ENCODE results near the gene VGLL2. TPM values are rescaled to one million over a fixed set of nuclear protein-coding genes. Genes with fewer than 3 reads are reported as not detected.

The VGLL2 gene
- total RNA-seq, 1 experiment from 2014 or later: not detected

DNA sequence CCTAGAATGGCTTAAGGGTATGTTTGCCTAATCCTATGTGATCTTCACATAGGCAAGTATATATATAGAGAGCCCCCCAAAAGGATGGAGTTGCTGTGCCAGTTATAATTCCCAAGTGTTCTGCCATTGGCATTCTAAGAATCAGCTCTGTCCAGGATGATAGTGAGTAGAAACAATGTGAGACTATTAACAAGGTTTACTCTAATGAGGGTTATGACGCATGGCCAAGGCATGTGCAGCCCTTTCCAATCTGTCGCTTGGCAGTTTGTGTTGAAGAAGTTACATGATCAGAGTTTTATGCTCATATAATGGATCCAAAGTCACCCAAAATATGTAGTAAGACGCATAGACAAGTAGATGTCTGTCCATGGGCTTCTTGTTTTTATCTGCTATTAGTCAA is 33.6 kb downstream of the VGLL2 start (continued):
- TF ChIP-seq, protein P1, sequence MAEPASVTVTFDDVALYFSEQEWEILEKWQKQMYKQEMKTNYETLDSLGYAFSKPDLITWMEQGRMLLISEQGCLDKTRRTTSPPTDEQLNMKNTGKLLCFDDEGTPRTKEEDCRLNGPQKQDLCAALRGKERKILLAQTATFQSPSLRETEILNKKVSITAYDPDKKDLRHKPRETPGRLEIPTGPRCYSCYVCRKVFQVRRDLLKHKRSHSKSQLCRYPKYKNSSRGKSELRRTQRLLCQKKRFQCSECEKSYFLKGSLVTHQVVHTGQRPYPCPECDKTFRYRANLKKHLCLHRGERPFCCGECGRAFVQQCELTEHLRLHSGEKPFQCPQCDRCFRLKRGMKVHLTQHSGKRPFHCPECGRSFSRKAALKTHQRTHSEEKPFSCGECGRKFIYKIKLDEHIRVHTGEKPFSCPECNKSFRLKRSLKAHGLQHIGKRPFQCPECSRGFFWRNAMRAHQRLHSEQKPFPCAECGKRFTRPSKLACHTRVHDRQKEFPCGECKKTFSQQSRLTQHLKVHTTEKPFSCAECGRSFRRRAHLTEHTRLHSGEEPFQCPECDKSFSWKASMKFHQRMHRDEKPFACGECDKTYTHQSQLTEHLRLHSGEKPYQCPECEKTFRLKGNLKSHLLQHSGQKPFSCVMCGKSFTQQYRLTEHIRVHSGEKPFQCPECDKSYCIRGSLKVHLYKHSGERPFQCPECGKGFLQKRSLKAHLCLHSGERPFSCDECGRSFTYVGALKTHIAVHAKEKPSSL (CRISPR knock-in tag; conservative IDR thresholded peaks at IDR 0.05): no peak
- no peak for TF ChIP-seq FOXJ3 (CRISPR knock-in tag; IDR thresholded peaks at IDR 0.05; ENCODE audit: borderline replicate concordance)
- TF ChIP-seq, protein P2, sequence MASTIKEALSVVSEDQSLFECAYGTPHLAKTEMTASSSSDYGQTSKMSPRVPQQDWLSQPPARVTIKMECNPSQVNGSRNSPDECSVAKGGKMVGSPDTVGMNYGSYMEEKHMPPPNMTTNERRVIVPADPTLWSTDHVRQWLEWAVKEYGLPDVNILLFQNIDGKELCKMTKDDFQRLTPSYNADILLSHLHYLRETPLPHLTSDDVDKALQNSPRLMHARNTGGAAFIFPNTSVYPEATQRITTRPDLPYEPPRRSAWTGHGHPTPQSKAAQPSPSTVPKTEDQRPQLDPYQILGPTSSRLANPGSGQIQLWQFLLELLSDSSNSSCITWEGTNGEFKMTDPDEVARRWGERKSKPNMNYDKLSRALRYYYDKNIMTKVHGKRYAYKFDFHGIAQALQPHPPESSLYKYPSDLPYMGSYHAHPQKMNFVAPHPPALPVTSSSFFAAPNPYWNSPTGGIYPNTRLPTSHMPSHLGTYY (CRISPR knock-in tag; IDR thresholded peaks at IDR 0.05): no peak

DNA sequence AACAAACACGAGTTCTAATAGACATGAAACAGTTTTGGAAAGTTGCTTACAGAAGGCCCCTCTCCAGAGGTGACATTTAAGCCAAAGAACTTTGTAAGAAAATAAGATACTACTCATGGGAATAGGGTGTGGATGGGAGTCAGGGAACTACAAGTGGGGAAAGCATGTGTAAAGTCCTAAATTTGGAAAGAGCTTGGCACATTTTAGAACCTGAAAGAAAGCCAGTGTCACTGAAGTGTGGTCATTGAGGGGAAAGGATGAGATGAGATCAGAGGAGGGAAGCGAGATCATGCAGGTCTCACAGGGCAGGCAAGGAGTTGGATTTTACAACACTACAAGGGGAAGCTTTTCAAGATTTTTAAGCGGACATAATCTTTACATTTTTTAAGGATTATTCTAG is 38.0 kb downstream of the VGLL2 start:
- TF ChIP-seq, protein P3, sequence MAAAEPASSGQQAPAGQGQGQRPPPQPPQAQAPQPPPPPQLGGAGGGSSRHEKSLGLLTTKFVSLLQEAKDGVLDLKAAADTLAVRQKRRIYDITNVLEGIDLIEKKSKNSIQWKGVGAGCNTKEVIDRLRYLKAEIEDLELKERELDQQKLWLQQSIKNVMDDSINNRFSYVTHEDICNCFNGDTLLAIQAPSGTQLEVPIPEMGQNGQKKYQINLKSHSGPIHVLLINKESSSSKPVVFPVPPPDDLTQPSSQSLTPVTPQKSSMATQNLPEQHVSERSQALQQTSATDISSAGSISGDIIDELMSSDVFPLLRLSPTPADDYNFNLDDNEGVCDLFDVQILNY (CRISPR knock-in tag; IDR thresholded peaks at IDR 0.05): no peak
- TF ChIP-seq, protein P4, sequence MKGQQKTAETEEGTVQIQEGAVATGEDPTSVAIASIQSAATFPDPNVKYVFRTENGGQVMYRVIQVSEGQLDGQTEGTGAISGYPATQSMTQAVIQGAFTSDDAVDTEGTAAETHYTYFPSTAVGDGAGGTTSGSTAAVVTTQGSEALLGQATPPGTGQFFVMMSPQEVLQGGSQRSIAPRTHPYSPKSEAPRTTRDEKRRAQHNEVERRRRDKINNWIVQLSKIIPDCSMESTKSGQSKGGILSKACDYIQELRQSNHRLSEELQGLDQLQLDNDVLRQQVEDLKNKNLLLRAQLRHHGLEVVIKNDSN (CRISPR knock-in tag; IDR thresholded peaks at IDR 0.05): no peak
- no peak for TF ChIP-seq ZNF423 (CRISPR knock-in tag; IDR thresholded peaks at IDR 0.05)
- no peak for TF ChIP-seq TEAD1 (CRISPR knock-in tag; IDR thresholded peaks at IDR 0.05)
- no peak for TF ChIP-seq NFE2L1 (CRISPR knock-in tag; IDR thresholded peaks at IDR 0.05)
- TF ChIP-seq JUN (CRISPR knock-in tag; IDR thresholded peaks at IDR 0.05): no peak
- TF ChIP-seq MXD4 (CRISPR knock-in tag; IDR thresholded peaks at IDR 0.05; ENCODE audit: borderline replicate concordance): no peak
- no peak for TF ChIP-seq ATF1 (CRISPR knock-in tag; IDR thresholded peaks at IDR 0.05)
- no peak for TF ChIP-seq ZBTB21 (CRISPR knock-in tag; IDR thresholded peaks at IDR 0.05; ENCODE audit: borderline replicate concordance)
- TF ChIP-seq, protein P5, sequence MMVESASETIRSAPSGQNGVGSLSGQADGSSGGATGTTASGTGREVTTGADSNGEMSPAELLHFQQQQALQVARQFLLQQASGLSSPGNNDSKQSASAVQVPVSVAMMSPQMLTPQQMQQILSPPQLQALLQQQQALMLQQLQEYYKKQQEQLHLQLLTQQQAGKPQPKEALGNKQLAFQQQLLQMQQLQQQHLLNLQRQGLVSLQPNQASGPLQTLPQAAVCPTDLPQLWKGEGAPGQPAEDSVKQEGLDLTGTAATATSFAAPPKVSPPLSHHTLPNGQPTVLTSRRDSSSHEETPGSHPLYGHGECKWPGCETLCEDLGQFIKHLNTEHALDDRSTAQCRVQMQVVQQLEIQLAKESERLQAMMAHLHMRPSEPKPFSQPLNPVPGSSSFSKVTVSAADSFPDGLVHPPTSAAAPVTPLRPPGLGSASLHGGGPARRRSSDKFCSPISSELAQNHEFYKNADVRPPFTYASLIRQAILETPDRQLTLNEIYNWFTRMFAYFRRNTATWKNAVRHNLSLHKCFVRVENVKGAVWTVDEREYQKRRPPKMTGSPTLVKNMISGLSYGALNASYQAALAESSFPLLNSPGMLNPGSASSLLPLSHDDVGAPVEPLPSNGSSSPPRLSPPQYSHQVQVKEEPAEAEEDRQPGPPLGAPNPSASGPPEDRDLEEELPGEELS (CRISPR knock-in tag; IDR thresholded peaks at IDR 0.05): no peak
- Mint-ChIP-seq H3K27me3 (ENCODE audit: low read depth) (no peaks in the 10 kb centered on the region), H3K27ac (no peak overlapping the region), H3K36me3 (no peaks in the 10 kb centered on the region), H3K4me1 (no peaks in the 10 kb centered on the region), H3K4me3 (no peak overlapping the region), H3K9me3 (no peaks in the 10 kb centered on the region)
- CTCF ChIA-PET: no interaction called here
- ATAC-seq (no peak), DNase-seq (ENCODE audit: low spot score) (no peak)
- POLR2A ChIA-PET: no interaction called here

DNA sequence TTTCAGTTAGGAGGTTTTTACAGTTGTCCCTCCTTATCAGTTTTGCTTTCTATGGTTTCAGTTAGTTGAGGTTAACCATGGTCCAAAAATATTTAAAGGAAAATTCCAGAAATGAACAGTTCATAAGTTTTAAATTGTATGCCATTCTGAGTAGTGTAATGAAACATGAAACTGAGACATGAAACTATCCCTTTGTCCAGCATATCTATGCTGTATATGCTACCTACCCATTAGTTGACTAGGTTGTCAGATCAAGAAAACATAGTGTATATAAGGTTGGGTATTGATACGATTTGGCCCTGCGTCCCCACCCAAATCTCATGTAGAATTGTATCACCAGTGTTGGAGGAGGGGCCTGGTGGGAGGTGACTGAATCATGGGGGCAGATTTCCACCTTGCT is 39.1 kb downstream of the VGLL2 start:
- POLR2A ChIA-PET: no interaction called here
- DNase-seq (ENCODE audit: low spot score): no peak
- H3K4me3 Mint-ChIP-seq: no peak overlapping the region
- TF ChIP-seq, protein P6, sequence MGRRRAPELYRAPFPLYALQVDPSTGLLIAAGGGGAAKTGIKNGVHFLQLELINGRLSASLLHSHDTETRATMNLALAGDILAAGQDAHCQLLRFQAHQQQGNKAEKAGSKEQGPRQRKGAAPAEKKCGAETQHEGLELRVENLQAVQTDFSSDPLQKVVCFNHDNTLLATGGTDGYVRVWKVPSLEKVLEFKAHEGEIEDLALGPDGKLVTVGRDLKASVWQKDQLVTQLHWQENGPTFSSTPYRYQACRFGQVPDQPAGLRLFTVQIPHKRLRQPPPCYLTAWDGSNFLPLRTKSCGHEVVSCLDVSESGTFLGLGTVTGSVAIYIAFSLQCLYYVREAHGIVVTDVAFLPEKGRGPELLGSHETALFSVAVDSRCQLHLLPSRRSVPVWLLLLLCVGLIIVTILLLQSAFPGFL (CRISPR knock-in tag; IDR thresholded peaks at IDR 0.05; ENCODE audit: borderline replicate concordance): no peak
- TF ChIP-seq SMAD4 (CRISPR knock-in tag; IDR thresholded peaks at IDR 0.05): no peak
- TF ChIP-seq, protein P7, sequence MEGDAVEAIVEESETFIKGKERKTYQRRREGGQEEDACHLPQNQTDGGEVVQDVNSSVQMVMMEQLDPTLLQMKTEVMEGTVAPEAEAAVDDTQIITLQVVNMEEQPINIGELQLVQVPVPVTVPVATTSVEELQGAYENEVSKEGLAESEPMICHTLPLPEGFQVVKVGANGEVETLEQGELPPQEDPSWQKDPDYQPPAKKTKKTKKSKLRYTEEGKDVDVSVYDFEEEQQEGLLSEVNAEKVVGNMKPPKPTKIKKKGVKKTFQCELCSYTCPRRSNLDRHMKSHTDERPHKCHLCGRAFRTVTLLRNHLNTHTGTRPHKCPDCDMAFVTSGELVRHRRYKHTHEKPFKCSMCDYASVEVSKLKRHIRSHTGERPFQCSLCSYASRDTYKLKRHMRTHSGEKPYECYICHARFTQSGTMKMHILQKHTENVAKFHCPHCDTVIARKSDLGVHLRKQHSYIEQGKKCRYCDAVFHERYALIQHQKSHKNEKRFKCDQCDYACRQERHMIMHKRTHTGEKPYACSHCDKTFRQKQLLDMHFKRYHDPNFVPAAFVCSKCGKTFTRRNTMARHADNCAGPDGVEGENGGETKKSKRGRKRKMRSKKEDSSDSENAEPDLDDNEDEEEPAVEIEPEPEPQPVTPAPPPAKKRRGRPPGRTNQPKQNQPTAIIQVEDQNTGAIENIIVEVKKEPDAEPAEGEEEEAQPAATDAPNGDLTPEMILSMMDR (IDR thresholded peaks at IDR 0.05): no peak
- no peak for TF ChIP-seq ZNF671 (CRISPR knock-in tag; IDR thresholded peaks at IDR 0.05)
- TF ChIP-seq TEAD1 (CRISPR knock-in tag; IDR thresholded peaks at IDR 0.05): no peak
- no peak for TF ChIP-seq SMAD3 (CRISPR knock-in tag; IDR thresholded peaks at IDR 0.05; ENCODE audit: borderline replicate concordance)
- TF ChIP-seq ZNF396 (CRISPR knock-in tag; IDR thresholded peaks at IDR 0.05; ENCODE audit: borderline replicate concordance): no peak
- TF ChIP-seq FOXP1 (CRISPR knock-in tag; IDR thresholded peaks at IDR 0.05; ENCODE audit: borderline replicate concordance): no peak
- no peak for TF ChIP-seq TCF7 (CRISPR knock-in tag; IDR thresholded peaks at IDR 0.05; ENCODE audit: low read depth)
- TF ChIP-seq RELA (CRISPR knock-in tag; IDR thresholded peaks at IDR 0.05; ENCODE audit: borderline replicate concordance): no peak
- TF ChIP-seq, protein P8, sequence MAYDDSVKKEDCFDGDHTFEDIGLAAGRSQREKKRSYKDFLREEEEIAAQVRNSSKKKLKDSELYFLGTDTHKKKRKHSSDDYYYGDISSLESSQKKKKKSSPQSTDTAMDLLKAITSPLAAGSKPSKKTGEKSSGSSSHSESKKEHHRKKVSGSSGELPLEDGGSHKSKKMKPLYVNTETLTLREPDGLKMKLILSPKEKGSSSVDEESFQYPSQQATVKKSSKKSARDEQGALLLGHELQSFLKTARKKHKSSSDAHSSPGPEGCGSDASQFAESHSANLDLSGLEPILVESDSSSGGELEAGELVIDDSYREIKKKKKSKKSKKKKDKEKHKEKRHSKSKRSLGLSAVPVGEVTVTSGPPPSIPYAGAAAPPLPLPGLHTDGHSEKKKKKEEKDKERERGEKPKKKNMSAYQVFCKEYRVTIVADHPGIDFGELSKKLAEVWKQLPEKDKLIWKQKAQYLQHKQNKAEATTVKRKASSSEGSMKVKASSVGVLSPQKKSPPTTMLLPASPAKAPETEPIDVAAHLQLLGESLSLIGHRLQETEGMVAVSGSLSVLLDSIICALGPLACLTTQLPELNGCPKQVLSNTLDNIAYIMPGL (CRISPR knock-in tag; IDR thresholded peaks at IDR 0.05): no peak

More for the DNA sequence above, 39.1 kb downstream of the VGLL2 start:
- H3K9me3 Mint-ChIP-seq: no peaks in the 10 kb centered on the region
- H3K36me3 Mint-ChIP-seq: no peaks in the 10 kb centered on the region
- no peak overlapping the region for H3K27ac Mint-ChIP-seq
- H3K4me1 Mint-ChIP-seq: 0 out of 2 replicates have a peak, but pooled peaks cover 3% of the 10 kb centered on the region
- no peaks in the 10 kb centered on the region for H3K27me3 Mint-ChIP-seq (ENCODE audit: low read depth)
- ATAC-seq: no peak
- CTCF ChIA-PET: no interaction called here

Measured in WTC11 (cell line).